Uterus (tissue), 4 donors: ENCODE data around the gene PPFIA4. TPM values are rescaled to one million over a fixed set of nuclear protein-coding genes. Genes with fewer than 3 reads are reported as not detected.
A peak's percentile ranks its signal among the peaks of the same experiment; 100 is the strongest.

ENCODE experiments used
- DNase-seq, 2 donors: peaks; one replicate each; pipeline ENCODE4 v3.0.0-alpha.2; 2019 to 2020
- H3K27ac ChIP-seq, 2 donors: fragments of 200-600 bp; sonication (generic); 1 replicate in 1 of 2; 2 replicates in 1 of 2; pipeline ENCODE4 v1.5.1; 2016 to 2018
- H3K27me3 ChIP-seq, 2 donors: fragments of 200-600 bp; sonication (generic); one replicate each; pipeline ENCODE4 v1.5.1; 2018 to 2019; ENCODE audit warnings: control low read depth in 1 of 2
- H3K36me3 ChIP-seq, 2 donors: fragments of 200-600 bp; sonication (generic); one replicate each; pipeline ENCODE4 v1.5.1; 2019; ENCODE audit warnings: control low read depth in 1 of 2
- H3K4me1 ChIP-seq, 2 donors: fragments of 200-600 bp; sonication (generic); one replicate each; pipeline ENCODE4 v1.5.1; 2018 to 2019; ENCODE audit warnings: control low read depth in 1 of 2
- H3K4me3 ChIP-seq, 2 donors: fragments of 200-600 bp; sonication (generic); 1 replicate in 1 of 2; 2 replicates in 1 of 2; pipeline ENCODE4 v1.5.1; 2018 to 2019; ENCODE audit warnings: mild to moderate bottlenecking in 1 of 2
- H3K9me3 ChIP-seq, 2 donors: fragments of 200-600 bp; sonication (generic); one replicate each; pipeline ENCODE4 v1.5.1; 2019; ENCODE audit warnings: control low read depth in 1 of 2
- POLR2A ChIP-seq, 2 donors: fragments of 450-650 bp; IDR thresholded peaks; one replicate each; pipeline ENCODE4 v1.6.1; 2016; ENCODE audit warnings: antibody characterized with exemption in 2 of 2, mild to moderate bottlenecking in 1 of 2, moderate library complexity in 1 of 2
- intact Hi-C: fragments of 100-400 bp; cut with DNase I; formaldehyde crosslinking; loops from one replicate; pipeline ENCODE4 v1.15.1; 2023; ENCODE audit warnings: low total_unique reads
- total RNA-seq, 4 donors: library from RNA; depleted of rRNA in 3 of 4; stranded (reverse); fragments of >200 nt in 3 of 4; gene quantifications; one replicate each; pipeline versions ENCODE4 v1.1.0 to v1.2.4, GENCODE V29; 2014 to 2023
- TF ChIP-seq, protein P1 (sequence below), 4 experiments: fragments of 200-600 bp in 2 of 4; fragments of 450-650 bp in 2 of 4; sonication (generic) in 2 of 4; IDR thresholded peaks; one replicate each; pipeline ENCODE4 v1.5.1; 2016 to 2019; ENCODE audit warnings: antibody characterized with exemption in 4 of 4, mild to moderate bottlenecking in 2 of 4, moderate library complexity in 1 of 4
- donor health status: DM: yes; HTN: yes; CAD: no.

Gene PPFIA4
- total RNA-seq, 4 donors from 2014 or later, result 0.26 to 7.6 (median 6.5) TPM; not detected in 1

GRCh38 chr1:203114202-203114601 lies 87.9 kb downstream of the PPFIA4 start:
- no peak for TF ChIP-seq POLR2A (IDR thresholded peaks at IDR 0.05)
- TF ChIP-seq, protein P1, sequence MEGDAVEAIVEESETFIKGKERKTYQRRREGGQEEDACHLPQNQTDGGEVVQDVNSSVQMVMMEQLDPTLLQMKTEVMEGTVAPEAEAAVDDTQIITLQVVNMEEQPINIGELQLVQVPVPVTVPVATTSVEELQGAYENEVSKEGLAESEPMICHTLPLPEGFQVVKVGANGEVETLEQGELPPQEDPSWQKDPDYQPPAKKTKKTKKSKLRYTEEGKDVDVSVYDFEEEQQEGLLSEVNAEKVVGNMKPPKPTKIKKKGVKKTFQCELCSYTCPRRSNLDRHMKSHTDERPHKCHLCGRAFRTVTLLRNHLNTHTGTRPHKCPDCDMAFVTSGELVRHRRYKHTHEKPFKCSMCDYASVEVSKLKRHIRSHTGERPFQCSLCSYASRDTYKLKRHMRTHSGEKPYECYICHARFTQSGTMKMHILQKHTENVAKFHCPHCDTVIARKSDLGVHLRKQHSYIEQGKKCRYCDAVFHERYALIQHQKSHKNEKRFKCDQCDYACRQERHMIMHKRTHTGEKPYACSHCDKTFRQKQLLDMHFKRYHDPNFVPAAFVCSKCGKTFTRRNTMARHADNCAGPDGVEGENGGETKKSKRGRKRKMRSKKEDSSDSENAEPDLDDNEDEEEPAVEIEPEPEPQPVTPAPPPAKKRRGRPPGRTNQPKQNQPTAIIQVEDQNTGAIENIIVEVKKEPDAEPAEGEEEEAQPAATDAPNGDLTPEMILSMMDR (IDR thresholded peaks at IDR 0.05), result no peak
- intact Hi-C loops, result no loop called here
- H3K27me3 ChIP-seq, result no peaks in the 10 kb centered on the region
- no peak overlapping the region for H3K27ac ChIP-seq
- H3K4me1 ChIP-seq, result no peaks in the 10 kb centered on the region
- H3K36me3 ChIP-seq, result no peaks in the 10 kb centered on the region
- H3K4me3 ChIP-seq, result no peak overlapping the region
- DNase-seq, result no peak
- H3K9me3 ChIP-seq, result no peaks in the 10 kb centered on the region

- Histone ChIP-seq H3K27ac (no peak overlapping the region), H3K9me3 (no peaks in the 10 kb centered on the region), H3K36me3 (no peaks in the 10 kb centered on the region), H3K4me3 (no peak overlapping the region), H3K27me3 (no peaks in the 10 kb centered on the region), H3K4me1 (no peaks in the 10 kb centered on the region)
- no peak for DNase-seq
- intact Hi-C loops, result no loop called here
- TF ChIP-seq, protein P1 (IDR thresholded peaks at IDR 0.05), result no peak
- TF ChIP-seq POLR2A (IDR thresholded peaks at IDR 0.05), result no peak
Measured at GRCh38 chr1:203116091-203116820, 90.0 kb downstream of the PPFIA4 start.

- Histone ChIP-seq H3K27ac (no peak overlapping the region), H3K4me1 (no peaks in the 10 kb centered on the region), H3K27me3 (no peaks in the 10 kb centered on the region), H3K9me3 (no peaks in the 10 kb centered on the region), H3K36me3 (no peaks in the 10 kb centered on the region), H3K4me3 (no peak overlapping the region)
- peak; percentile 63 to 79 for DNase-seq
- TF ChIP-seq, protein P1 (IDR thresholded peaks at IDR 0.05), result peak; percentile 85 to 89 (median 86)
- TF ChIP-seq POLR2A (IDR thresholded peaks at IDR 0.05), result no peak
- intact Hi-C loops, result no loop called here
Measured at GRCh38 chr1:203117611-203118575, 91.6 kb downstream of the PPFIA4 start.

DNA sequence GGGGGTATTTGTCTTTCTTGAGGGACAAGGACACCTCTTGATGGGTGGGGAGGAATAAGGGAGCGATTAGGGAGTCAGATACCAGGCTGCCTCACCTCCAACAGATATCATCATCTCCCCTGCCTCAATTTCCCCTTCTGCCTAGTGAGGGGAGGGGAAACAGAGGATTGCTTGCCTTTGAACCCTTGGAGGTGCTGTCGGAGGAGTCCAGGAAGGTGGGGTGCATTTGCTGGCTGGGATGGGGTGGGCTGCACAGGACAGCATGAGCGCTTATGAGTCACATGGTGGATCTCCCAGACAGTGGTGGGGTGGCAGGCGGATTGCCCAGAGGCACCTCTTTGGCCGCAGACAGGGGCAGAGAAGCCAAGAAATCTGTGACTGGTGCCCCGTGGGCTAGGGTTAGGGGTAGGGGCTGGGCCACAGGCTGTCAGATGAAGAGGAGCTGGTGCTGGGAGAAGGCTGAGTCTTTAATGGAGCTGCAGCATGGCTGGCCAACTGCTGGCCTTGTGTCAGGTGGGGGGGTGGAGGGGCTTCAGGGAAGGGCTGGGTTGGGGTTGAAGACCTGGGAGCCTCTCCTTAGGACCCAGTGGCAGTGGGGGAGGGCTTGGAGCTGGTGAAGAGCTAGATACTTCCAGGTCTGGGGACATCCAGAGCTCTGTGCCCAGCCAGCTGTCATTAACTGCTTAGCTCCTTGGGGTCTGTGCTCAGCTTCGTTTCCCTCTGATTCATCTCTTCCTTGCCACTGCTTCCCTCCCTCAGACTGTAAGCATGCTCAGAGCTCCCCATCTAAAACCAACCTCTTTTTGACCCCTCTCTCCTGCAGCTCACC lies 94.2 kb downstream of the PPFIA4 start:
- Histone ChIP-seq H3K27me3 (no peaks in the 10 kb centered on the region), H3K36me3 (no peaks in the 10 kb centered on the region), H3K27ac (no peak overlapping the region), H3K9me3 (no peaks in the 10 kb centered on the region), H3K4me1 (no peaks in the 10 kb centered on the region), H3K4me3 (no peak overlapping the region)
- no peak for DNase-seq
- TF ChIP-seq, protein P1 (IDR thresholded peaks at IDR 0.05), result no peak
- TF ChIP-seq POLR2A (IDR thresholded peaks at IDR 0.05), result no peak
- intact Hi-C loops, result loop anchor here (5.0 kb wide), 1 partner anchor 92 kb away; no protein-coding TSS in a partner anchor
